Measurements from ENCODE around the gene GDI2. TPM values are rescaled to one million over a fixed set of nuclear protein-coding genes. Genes with fewer than 3 reads are reported as not detected.
"Not testable (repeated sequence)": the region's sequence is repeated elsewhere in the genome, so short reads cannot be mapped to it uniquely, and the experiment has no call there.

Gene GDI2
- total and polyA plus RNA-seq, 9 of the 15 experiments (the other 6 are each of a cell fraction or from before 2014, with no cell fraction given): 262 to 424 (median 287) TPM

- WGBS (ENCODE audit: insufficient coverage, low coverage, missing lambda C conversion rate): 86% methylated on average over 3 of the region's 3 CpGs
Measured at GRCh38 chr10:5777758-5778157, 35.5 kb downstream of the GDI2 start.

GRCh38 chr10:5776881-5777197 lies 36.4 kb downstream of the GDI2 start:
- CTCF ChIA-PET (ENCODE audit: low intra/inter-chr PET ratio): no interaction called here
- H3K27me3 ChIP-seq (ENCODE audit: control insufficient read depth in 2 of 2, insufficient read depth in 2 of 2, low read length in 2 of 2): no peaks in the 10 kb centered on the region
- H3K4me1 ChIP-seq (replicated peaks in 1 of 2; ENCODE audit: control insufficient read depth in 2 of 2, insufficient read depth in 2 of 2, low read length in 2 of 2): peaks cover 0 to 4% of the 10 kb centered on the region in 2 experiments; a peak in 2 of 5 replicates
- peaks cover 85% of the 10 kb centered on the region for H3K36me3 ChIP-seq (ENCODE audit: control insufficient read depth, insufficient read depth, low read length)
- no peaks in the 10 kb centered on the region for H3K9me1 ChIP-seq (ENCODE audit: control insufficient read depth, insufficient read depth, low read length)
- no peak overlapping the region for H3K9ac ChIP-seq (ENCODE audit: insufficient read depth in 1 of 2, low read depth in 2 of 2, low read length in 2 of 2)
- no peak overlapping the region for H3K27ac ChIP-seq (ENCODE audit: extremely low read depth, low read depth, low read length)
- no peak overlapping the region for H2AFZ ChIP-seq (ENCODE audit: low read depth, low read length)
- FAIRE-seq (no peak), ATAC-seq (no peak), DNase-seq (ENCODE audit: extremely low read depth in 1 of 4, low spot score in 3 of 4) (no peak)
- H4K20me1 ChIP-seq (replicated peaks; ENCODE audit: control insufficient read depth, insufficient read depth, low read length): peaks cover 12% of the 10 kb centered on the region
- in situ Hi-C loops (cut with MboI) (no loop called here), intact Hi-C loops (cut with micrococcal nuclease) (no loop called here)
- no peaks in the 10 kb centered on the region for H3K9me3 ChIP-seq (replicated peaks; ENCODE audit: control insufficient read depth, insufficient read depth, low read depth, low read length)
- no peak overlapping the region for H3K4me2 ChIP-seq (ENCODE audit: insufficient read depth, low read length)
- peaks cover 89% of the 10 kb centered on the region for H3K79me2 ChIP-seq (ENCODE audit: control insufficient read depth, insufficient read depth, low read length)
- 97% methylated on average over 2 of the region's 3 CpGs for WGBS (ENCODE audit: insufficient coverage, low coverage, missing lambda C conversion rate)
- BruUV-seq (replicated peaks): no TSS peak
- POLR2A ChIA-PET: interaction anchor here (0.6 kb wide), 1 partner anchor 94 kb away, joined by 4 read pairs; no protein-coding TSS in a partner anchor
- H3K4me3 ChIP-seq: no peak overlapping the region
- TF ChIP-seq ZBTB26 (CRISPR knock-in tag; IDR thresholded peaks at IDR 0.05): no peak
- TF ChIP-seq ZNF217 (CRISPR knock-in tag; IDR thresholded peaks at IDR 0.05): no peak
- no peak for TF ChIP-seq ZNF174 (CRISPR knock-in tag; IDR thresholded peaks at IDR 0.05)
- no peak for TF ChIP-seq UBTF (IDR thresholded peaks at IDR 0.05; ENCODE audit: borderline replicate concordance in 1 of 2, low read depth in 2 of 2, low read length in 2 of 2)
- TF ChIP-seq ZNF197 (CRISPR knock-in tag; IDR thresholded peaks at IDR 0.05; ENCODE audit: low read depth): no peak
- TF ChIP-seq MBD2 (IDR thresholded peaks at IDR 0.05; ENCODE audit: borderline replicate concordance, low read depth): no peak
- TF ChIP-seq ARID3B (CRISPR knock-in tag; IDR thresholded peaks at IDR 0.05; ENCODE audit: borderline replicate concordance): no peak
- TF ChIP-seq MCM3 (IDR thresholded peaks at IDR 0.05): no peak
- TF ChIP-seq ZNF707 (CRISPR knock-in tag; conservative IDR thresholded peaks at IDR 0.05): no peak

More at GRCh38 chr10:5777758-5778157, 35.5 kb downstream of the GDI2 start:
- H3K9ac ChIP-seq (ENCODE audit: insufficient read depth in 1 of 2, low read depth in 2 of 2, low read length in 2 of 2); CTCF ChIA-PET (ENCODE audit: low intra/inter-chr PET ratio); H3K4me1 ChIP-seq (replicated peaks in 1 of 2; ENCODE audit: control insufficient read depth in 2 of 2, insufficient read depth in 2 of 2, low read length in 2 of 2); H3K27me3 ChIP-seq (ENCODE audit: control insufficient read depth in 2 of 2, insufficient read depth in 2 of 2, low read length in 2 of 2); H3K4me2 ChIP-seq (ENCODE audit: insufficient read depth, low read length); H3K27ac ChIP-seq (ENCODE audit: extremely low read depth, low read depth, low read length); intact Hi-C loops (cut with micrococcal nuclease); H3K9me1 ChIP-seq (ENCODE audit: control insufficient read depth, insufficient read depth, low read length); in situ Hi-C loops (cut with MboI); H2AFZ ChIP-seq (ENCODE audit: low read depth, low read length); FAIRE-seq; H3K4me3 ChIP-seq; POLR2A ChIA-PET; H3K9me3 ChIP-seq (replicated peaks; ENCODE audit: control insufficient read depth, insufficient read depth, low read depth, low read length); DNase-seq (ENCODE audit: extremely low read depth in 1 of 4, low spot score in 3 of 4); BruUV-seq (replicated peaks); ATAC-seq: not testable (repeated sequence)
- peak; percentile 85 for TF ChIP-seq ZNF146 (CRISPR knock-in tag; IDR thresholded peaks at IDR 0.05; ENCODE audit: unreplicated experiment)
- peak; percentile 32 for TF ChIP-seq RBM25 (IDR thresholded peaks at IDR 0.05; ENCODE audit: low read depth, low read length, severe bottlenecking)
- Histone ChIP-seq H3K36me3 (ENCODE audit: control insufficient read depth, insufficient read depth, low read length) (peaks cover 87% of the 10 kb centered on the region), H3K79me2 (ENCODE audit: control insufficient read depth, insufficient read depth, low read length) (peaks cover 91% of the 10 kb centered on the region), H4K20me1 (replicated peaks; ENCODE audit: control insufficient read depth, insufficient read depth, low read length) (peaks cover 12% of the 10 kb centered on the region)

Measured in K562 (cell line).